Keratinocyte (primary cell): ENCODE data around the gene ATG10. TPM values are rescaled to one million over a fixed set of nuclear protein-coding genes. Genes with fewer than 3 reads are reported as not detected.
"Not testable (repeated sequence)": the region's sequence is repeated elsewhere in the genome, so short reads cannot be mapped to it uniquely, and the experiment has no call there.

Experiments
- DNase-seq: peaks from one replicate; pipeline ENCODE4 v3.0.0-alpha.2; 2011; ENCODE audit warnings: low read depth, missing footprints, low spot score
- FAIRE-seq: peaks from 2 replicates; lab custom pipeline; 2011; peaks lifted over from hg19 to GRCh38; lab: Jason Lieb, UNC
- H2AFZ ChIP-seq: 2 replicates; pipeline ENCODE4 v1.6.0; 2012; ENCODE audit warnings: low read length, control low read depth, inconsistent platforms; ENCODE audit not compliant: control insufficient read depth
- H3K27ac ChIP-seq: 2 replicates; pipeline ENCODE4 v1.5.1; 2011; ENCODE audit warnings: low read length; ENCODE audit not compliant: control insufficient read depth, insufficient read depth
- H3K27me3 ChIP-seq: 3 replicates; pipeline ENCODE4 v1.6.0; 2011; ENCODE audit warnings: low read length; ENCODE audit not compliant: control insufficient read depth, insufficient read depth; ENCODE audit errors: extremely low read depth
- H3K36me3 ChIP-seq, 2 experiments: 2 replicates in 1 of 2; 3 replicates in 1 of 2; pipeline ENCODE4 v1.5.1; 2011; ENCODE audit warnings: low read length in 2 of 2, mild to moderate bottlenecking in 1 of 2; ENCODE audit not compliant: control insufficient read depth in 2 of 2, insufficient read depth in 2 of 2; ENCODE audit errors: extremely low read depth in 1 of 2
- H3K4me1 ChIP-seq: 3 replicates; pipeline ENCODE4 v1.5.1; 2011; ENCODE audit warnings: low read length; ENCODE audit not compliant: control insufficient read depth, insufficient read depth; ENCODE audit errors: extremely low read depth
- H3K4me2 ChIP-seq: 3 replicates; pipeline ENCODE4 v1.6.0; 2011; ENCODE audit warnings: low read depth, low read length; ENCODE audit not compliant: control insufficient read depth, insufficient read depth; ENCODE audit errors: extremely low read depth
- H3K4me3 ChIP-seq, 3 experiments: fragments of 200-600 bp in 1 of 3; sonication (generic) in 1 of 3; 2 replicates in 2 of 3; 3 replicates in 1 of 3; pipeline ENCODE4 v1.5.1; 2011 to 2016; ENCODE audit warnings: low read length in 3 of 3, mild to moderate bottlenecking in 3 of 3, control low read depth in 2 of 3, inconsistent platforms in 1 of 3, low read depth in 1 of 3, mixed read lengths in 1 of 3, mixed run types in 1 of 3, moderate library complexity in 1 of 3; ENCODE audit not compliant: control insufficient read depth in 2 of 3, insufficient read depth in 2 of 3; ENCODE audit errors: extremely low read depth in 1 of 3
- H3K79me2 ChIP-seq: 2 replicates; pipeline ENCODE4 v1.6.0; 2012; ENCODE audit warnings: low read length; ENCODE audit not compliant: control insufficient read depth, insufficient read depth
- H3K9ac ChIP-seq: 3 replicates; pipeline ENCODE4 v1.6.0; 2011; ENCODE audit warnings: low read length; ENCODE audit not compliant: control insufficient read depth, insufficient read depth; ENCODE audit errors: extremely low read depth
- H3K9me1 ChIP-seq: 3 replicates; pipeline ENCODE4 v1.6.0; 2011; ENCODE audit warnings: low read length; ENCODE audit not compliant: control insufficient read depth, insufficient read depth; ENCODE audit errors: extremely low read depth
- H3K9me3 ChIP-seq: 2 replicates; pipeline ENCODE4 v1.5.1; 2012; ENCODE audit warnings: low read depth, low read length; ENCODE audit not compliant: control insufficient read depth
- H4K20me1 ChIP-seq: 3 replicates; pipeline ENCODE4 v1.6.0; 2011; ENCODE audit warnings: low read length; ENCODE audit not compliant: control insufficient read depth, insufficient read depth; ENCODE audit errors: extremely low read depth
- EZH2 ChIP-seq: IDR thresholded peaks from one replicate; pipeline ENCODE4 v1.6.1; 2012; ENCODE audit warnings: inconsistent platforms, mild to moderate bottlenecking, low read length, moderate library complexity
- dilution Hi-C: fragments of 300-500 bp; cut with MboI; formaldehyde crosslinking; loops from one replicate; pipeline ENCODE4 v1.7.0; 2020; ENCODE audit warnings: low sequenced_read_pairs; ENCODE audit not compliant: extremely low pct_ligation_motif_present
- polyA plus RNA-seq, 5 experiments: library from polyadenylated mRNA; depleted of rRNA in 3 of 5; stranded (reverse) in 3 of 5; stranded (forward) in 1 of 5; unstranded in 1 of 5; fragments of >200 nt; gene quantifications; 1 replicate in 1 of 5; 2 replicates in 3 of 5; 3 replicates in 1 of 5; pipeline versions ENCODE4 v1.2.1 to v1.2.3, GENCODE V29; 2011 to 2012; ENCODE audit warnings: missing spikeins in 2 of 5, low read depth in 1 of 5, low replicate concordance in 1 of 5
- TF ChIP-seq, protein P1 (sequence below), 3 experiments: IDR thresholded peaks in 1 of 3; conservative IDR thresholded peaks in 1 of 3; optimal IDR thresholded peaks in 1 of 3; 2 replicates in 2 of 3; 3 replicates in 1 of 3; pipeline versions ENCODE3 to v1.5.1; 2011; ENCODE audit warnings: low read length in 3 of 3, mild to moderate bottlenecking in 3 of 3, moderate library complexity in 2 of 3, control low read depth in 1 of 3, inconsistent platforms in 1 of 3; ENCODE audit not compliant: insufficient read depth in 2 of 3; ENCODE audit errors: extremely low read depth in 1 of 3

ATG10 gene
- polyA plus RNA-seq, 1 donor (not counting 4 experiments of a cell fraction or from before 2014, with no cell fraction given), result 5.4 TPM

DNA sequence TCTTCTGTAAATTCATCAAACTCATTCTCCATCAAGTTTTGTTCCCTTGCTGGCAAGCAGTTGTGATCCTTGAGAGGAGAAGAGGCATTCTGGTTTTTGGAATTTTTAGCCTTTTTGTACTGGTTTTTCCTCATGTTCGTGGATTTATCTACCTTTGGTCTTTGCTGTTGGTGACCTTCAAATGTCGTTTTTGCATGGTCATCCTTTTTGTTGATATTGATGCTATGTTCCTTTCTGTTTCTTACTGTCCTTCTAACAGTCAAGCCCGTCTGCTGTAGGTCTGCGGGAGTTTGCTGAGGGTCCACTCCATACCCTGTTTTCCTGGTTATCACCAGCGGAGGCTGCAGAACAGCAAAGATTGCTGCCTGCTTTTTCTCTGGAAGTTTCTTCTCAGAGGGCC lies 165.4 kb downstream of the ATG10 start:
- H3K9me3 ChIP-seq, result no peaks in the 10 kb centered on the region
- DNase-seq, result no peak
- H3K27me3 ChIP-seq, result no peaks in the 10 kb centered on the region
- H3K9me1 ChIP-seq, result no peaks in the 10 kb centered on the region
- H3K27ac ChIP-seq, result no peak overlapping the region
- no peak for TF ChIP-seq EZH2
- TF ChIP-seq, protein P1, sequence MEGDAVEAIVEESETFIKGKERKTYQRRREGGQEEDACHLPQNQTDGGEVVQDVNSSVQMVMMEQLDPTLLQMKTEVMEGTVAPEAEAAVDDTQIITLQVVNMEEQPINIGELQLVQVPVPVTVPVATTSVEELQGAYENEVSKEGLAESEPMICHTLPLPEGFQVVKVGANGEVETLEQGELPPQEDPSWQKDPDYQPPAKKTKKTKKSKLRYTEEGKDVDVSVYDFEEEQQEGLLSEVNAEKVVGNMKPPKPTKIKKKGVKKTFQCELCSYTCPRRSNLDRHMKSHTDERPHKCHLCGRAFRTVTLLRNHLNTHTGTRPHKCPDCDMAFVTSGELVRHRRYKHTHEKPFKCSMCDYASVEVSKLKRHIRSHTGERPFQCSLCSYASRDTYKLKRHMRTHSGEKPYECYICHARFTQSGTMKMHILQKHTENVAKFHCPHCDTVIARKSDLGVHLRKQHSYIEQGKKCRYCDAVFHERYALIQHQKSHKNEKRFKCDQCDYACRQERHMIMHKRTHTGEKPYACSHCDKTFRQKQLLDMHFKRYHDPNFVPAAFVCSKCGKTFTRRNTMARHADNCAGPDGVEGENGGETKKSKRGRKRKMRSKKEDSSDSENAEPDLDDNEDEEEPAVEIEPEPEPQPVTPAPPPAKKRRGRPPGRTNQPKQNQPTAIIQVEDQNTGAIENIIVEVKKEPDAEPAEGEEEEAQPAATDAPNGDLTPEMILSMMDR (optimal IDR thresholded peaks at IDR 0.05 in 1 of 3, IDR thresholded peaks at IDR 0.05 in 1 of 3, conservative IDR thresholded peaks at IDR 0.05 in 1 of 3; ENCODE audit: extremely low read depth in 1 of 3, insufficient read depth in 2 of 3, low read length in 3 of 3), result no peak
- H3K36me3 ChIP-seq, result no peaks in the 10 kb centered on the region
- no peaks in the 10 kb centered on the region for H3K4me1 ChIP-seq
- H3K9ac ChIP-seq, result no peak overlapping the region
- dilution Hi-C loops, result no loop called here
- H3K79me2 ChIP-seq, result no peaks in the 10 kb centered on the region
- H3K4me3 ChIP-seq, result no peak overlapping the region
- no peaks in the 10 kb centered on the region for H4K20me1 ChIP-seq
- H2AFZ ChIP-seq, result no peak overlapping the region
- H3K4me2 ChIP-seq, result no peak overlapping the region
- FAIRE-seq, result no peak

- H3K4me3 ChIP-seq, H3K4me2 ChIP-seq, H3K36me3 ChIP-seq, H3K79me2 ChIP-seq, H3K9ac ChIP-seq, FAIRE-seq, H3K4me1 ChIP-seq, H4K20me1 ChIP-seq, H3K27ac ChIP-seq, dilution Hi-C loops, H3K9me1 ChIP-seq, H3K27me3 ChIP-seq, DNase-seq, H2AFZ ChIP-seq, H3K9me3 ChIP-seq: not testable (repeated sequence)
These were observed 168.0 kb downstream of the ATG10 start for GRCh38 chr5:82139837-82140236.

DNA sequence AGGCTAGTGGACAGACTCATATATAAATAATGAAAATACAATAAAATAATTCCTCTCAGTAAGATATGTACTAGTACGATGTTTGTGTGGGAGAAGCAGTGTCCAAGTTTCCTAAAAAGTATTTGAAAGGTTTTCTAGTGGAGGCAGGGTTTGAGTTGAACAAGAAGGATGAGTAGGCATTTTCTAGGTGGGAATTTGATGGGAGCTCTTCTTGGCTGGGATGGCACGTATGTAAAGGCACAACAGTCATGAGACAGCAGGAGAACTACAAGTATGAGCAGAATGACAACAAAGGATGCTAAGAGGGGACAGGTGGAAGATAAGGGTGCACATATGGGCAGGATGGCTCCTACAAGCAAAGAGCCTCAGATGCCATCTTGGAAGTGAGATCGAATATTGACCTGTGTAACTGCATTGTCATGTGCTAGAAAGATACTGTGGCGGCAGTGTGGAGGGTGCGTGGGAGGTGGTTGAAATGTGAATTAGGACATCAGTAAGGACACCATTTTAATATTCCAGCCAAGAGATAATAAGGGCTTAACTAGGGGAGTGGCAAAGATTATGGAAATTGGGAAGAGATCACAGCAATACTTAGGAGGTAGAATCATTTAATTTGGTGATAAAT lies 170.5 kb downstream of the ATG10 start:
- H4K20me1 ChIP-seq, result no peaks in the 10 kb centered on the region
- no peaks in the 10 kb centered on the region for H3K79me2 ChIP-seq
- dilution Hi-C loops, result no loop called here
- H3K4me2 ChIP-seq, result no peak overlapping the region
- TF ChIP-seq, protein P1 (optimal IDR thresholded peaks at IDR 0.05 in 1 of 3, IDR thresholded peaks at IDR 0.05 in 1 of 3, conservative IDR thresholded peaks at IDR 0.05 in 1 of 3; ENCODE audit: extremely low read depth in 1 of 3, insufficient read depth in 2 of 3, low read length in 3 of 3), result no peak
- TF ChIP-seq EZH2, result no peak
- no peaks in the 10 kb centered on the region for H3K9me1 ChIP-seq
- no peaks in the 10 kb centered on the region for H3K9me3 ChIP-seq
- FAIRE-seq (no peak), DNase-seq (no peak)
- H3K4me1 ChIP-seq, result no peaks in the 10 kb centered on the region
- H3K27me3 ChIP-seq, result no peaks in the 10 kb centered on the region
- no peak overlapping the region for H3K9ac ChIP-seq
- H2AFZ ChIP-seq, result no peak overlapping the region
- no peak overlapping the region for H3K27ac ChIP-seq
- no peak overlapping the region for H3K4me3 ChIP-seq
- no peaks in the 10 kb centered on the region for H3K36me3 ChIP-seq
